Small intestine (tissue), 7 donors: ENCODE results near the gene MPC1L. TPM values are rescaled to one million over a fixed set of nuclear protein-coding genes. Genes with fewer than 3 reads are reported as not detected.

ENCODE experiments used
- DNase-seq, 2 donors: peaks; one replicate each; pipeline versions ENCODE4 v3.0.0 to v3.0.0-alpha.2; 2013
- FAIRE-seq: peaks from 2 replicates; lab custom pipeline; 2012; peaks lifted over from hg19 to GRCh38; lab: Jason Lieb, UNC
- H3K27ac ChIP-seq, 3 donors: one replicate each; pipeline ENCODE4 v1.5.1; 2013; ENCODE audit warnings: low read length in 2 of 3, mild to moderate bottlenecking in 2 of 3, control low read depth in 1 of 3, inconsistent platforms in 1 of 3, low read depth in 1 of 3, moderate library complexity in 1 of 3
- H3K27me3 ChIP-seq, 3 donors: one replicate each; pipeline ENCODE4 v1.6.1; 2013; ENCODE audit warnings: low read length in 3 of 3, inconsistent platforms in 1 of 3; ENCODE audit not compliant: control insufficient read depth in 3 of 3, insufficient read depth in 3 of 3
- H3K36me3 ChIP-seq, 3 donors: one replicate each; pipeline ENCODE4 v1.6.1; 2013; ENCODE audit warnings: low read length in 3 of 3, inconsistent platforms in 1 of 3, low read depth in 1 of 3, mild to moderate bottlenecking in 1 of 3, moderate library complexity in 1 of 3; ENCODE audit not compliant: control insufficient read depth in 3 of 3, insufficient read depth in 2 of 3
- H3K4me1 ChIP-seq, 3 donors: one replicate each; pipeline ENCODE4 v1.6.1; 2013; ENCODE audit warnings: low read length in 2 of 3, inconsistent platforms in 1 of 3, low read depth in 1 of 3, mild to moderate bottlenecking in 1 of 3, moderate library complexity in 1 of 3; ENCODE audit not compliant: control insufficient read depth in 3 of 3, insufficient read depth in 2 of 3
- H3K4me3 ChIP-seq, 3 donors: one replicate each; pipeline ENCODE4 v1.5.1; 2013; ENCODE audit warnings: low read length in 3 of 3, control low read depth in 1 of 3, inconsistent platforms in 1 of 3, low read depth in 1 of 3, mild to moderate bottlenecking in 1 of 3, moderate library complexity in 1 of 3
- H3K9me3 ChIP-seq, 2 donors: one replicate each; pipeline ENCODE4 v1.6.1; 2013; ENCODE audit warnings: low read depth in 1 of 2, low read length in 1 of 2; ENCODE audit not compliant: control insufficient read depth in 2 of 2, insufficient read depth in 1 of 2
- WGBS, 3 donors: extraction: QIAGEN DNeasy Blood & Tissue Kit; methylation state at CpG; one replicate each; pipeline ENCODE4 v1.1.7; 2013; 5-methylcytosine and 5-hydroxymethylcytosine counted together
- polyA plus RNA-seq, 4 donors: library from polyadenylated mRNA; stranded (reverse) in 3 of 4; unstranded in 1 of 4; fragments of 200-250 nt in 3 of 4; fragments of 120-200 nt in 1 of 4; gene quantifications; one replicate each; pipeline versions ENCODE4 v1.2.1 to v1.2.3, GENCODE V29; 2013
- donor health status: healthy with polysubstance abuse.
- donor health status: control.
- donor health status: control.
- donor health status: Bipolar disorder and iron deficiency.
- donor health status: healthy.

The MPC1L gene
- polyA plus RNA-seq, 4 donors = not detected

- H3K9me3 ChIP-seq = no peaks in the 10 kb centered on the region
- peaks cover 0 to 18% (median 0%) of the 10 kb centered on the region in 3 donors for H3K36me3 ChIP-seq
- peaks cover 0 to 15% (median 4%) of the 10 kb centered on the region in 3 donors for H3K4me1 ChIP-seq
- peak overlapping the region; percentile 32 to 92 (median 58) for H3K27ac ChIP-seq
- no peaks in the 10 kb centered on the region for H3K27me3 ChIP-seq
- 23 to 45% (median 31%) methylated on average over 5 of the region's 5 CpGs for WGBS, 3 donors
- peak; percentile 22 to 25 for DNase-seq
- H3K4me3 ChIP-seq = no peak overlapping the region
- FAIRE-seq = no peak
Observed at GRCh38 chrX:40644176-40644575, 20.9 kb downstream of the MPC1L start.

- no peak for FAIRE-seq
- peak; percentile 87 to 88 for DNase-seq
- WGBS, 3 donors = 0 to 8% (median 3%) methylated on average over 4 of the region's 4 CpGs
- Histone ChIP-seq H3K9me3 (no peaks in the 10 kb centered on the region), H3K27me3 (no peaks in the 10 kb centered on the region), H3K36me3 (peaks cover 0 to 18% (median 0%) of the 10 kb centered on the region in 3 donors), H3K27ac (peak overlapping the region; percentile 89 to 97 (median 92)), H3K4me1 (peaks cover 0 to 15% (median 4%) of the 10 kb centered on the region in 3 donors), H3K4me3 (peak overlapping the region; percentile 12 to 51 (median 24))
Observed at GRCh38 chrX:40644821-40645358, 21.7 kb downstream of the MPC1L start.

GRCh38 chrX:40646489-40647306, 23.5 kb downstream of the MPC1L start:
- Histone ChIP-seq H3K9me3 (no peaks in the 10 kb centered on the region), H3K4me3 (peak overlapping the region; percentile 80 to 96 (median 83)), H3K4me1 (peaks cover 0 to 15% (median 4%) of the 10 kb centered on the region in 3 donors), H3K27ac (peak overlapping the region; percentile 86 to 96 (median 90)), H3K36me3 (peaks cover 0 to 13% (median 0%) of the 10 kb centered on the region in 3 donors), H3K27me3 (no peaks in the 10 kb centered on the region)
- WGBS, 3 donors = 1 to 9% (median 2%) methylated on average over 23 to 33 of the region's 33 CpGs
- FAIRE-seq = no peak
- peak in 1 of 2 donors; percentile 31 for DNase-seq

- 2 to 4% (median 2%) methylated on average over 24 to 66 of the region's 66 CpGs for WGBS, 3 donors
- Histone ChIP-seq H3K36me3 (peaks cover 0 to 6% (median 0%) of the 10 kb centered on the region in 3 donors), H3K4me3 (peak within 1 kb of the TSS; percentile 80 to 96 (median 83)), H3K27me3 (no peaks in the 10 kb centered on the region), H3K4me1 (peaks cover 0 to 15% (median 4%) of the 10 kb centered on the region in 3 donors), H3K27ac (peak within 1 kb of the TSS; percentile 90 to 96 (median 91)), H3K9me3 (no peaks in the 10 kb centered on the region)
- DNase-seq (peak; percentile 88 to 94), FAIRE-seq (no peak)
Observed at GRCh38 chrX:40647307-40648197, 24.3 kb downstream of the MPC1L start, which contains the start of gene CXorf38. TSS of gene CXorf38 (minus strand) at chrX:40647561. CDS start at chrX:40647520, 41 bp downstream.

GRCh38 chrX:40651620-40652223, 28.5 kb downstream of the MPC1L start:
- no peak for FAIRE-seq
- Histone ChIP-seq H3K36me3 (peaks cover 3 to 9% (median 5%) of the 10 kb centered on the region in 3 donors), H3K4me1 (peaks cover 0 to 6% (median 0%) of the 10 kb centered on the region in 3 donors), H3K27ac (no peak overlapping the region), H3K27me3 (no peaks in the 10 kb centered on the region), H3K9me3 (no peaks in the 10 kb centered on the region), H3K4me3 (no peak overlapping the region)
- WGBS, 3 donors = 0 to 2% (median 1%) methylated on average over 3 of the region's 3 CpGs
- peak; percentile 66 to 68 for DNase-seq

- Histone ChIP-seq H3K9me3 (no peaks in the 10 kb centered on the region), H3K4me3 (no peak overlapping the region), H3K4me1 (peaks cover 0 to 6% (median 0%) of the 10 kb centered on the region in 3 donors), H3K27ac (no peak overlapping the region), H3K36me3 (peaks cover 3 to 15% (median 5%) of the 10 kb centered on the region in 3 donors), H3K27me3 (no peaks in the 10 kb centered on the region)
- 76 to 94% (median 91%) methylated on average over 1 of the region's 1 CpG for WGBS, 3 donors
- DNase-seq (no peak), FAIRE-seq (no peak)
Observed at GRCh38 chrX:40652664-40653063, 29.4 kb downstream of the MPC1L start.

GRCh38 chrX:40653535-40653934, 30.3 kb downstream of the MPC1L start:
- Histone ChIP-seq H3K27me3 (no peaks in the 10 kb centered on the region), H3K4me3 (no peak overlapping the region), H3K27ac (no peak overlapping the region), H3K36me3 (peaks cover 3 to 22% (median 5%) of the 10 kb centered on the region in 3 donors), H3K9me3 (no peaks in the 10 kb centered on the region), H3K4me1 (no peaks in the 10 kb centered on the region)
- 69 to 94% (median 93%) methylated on average over 2 of the region's 2 CpGs for WGBS, 3 donors
- FAIRE-seq = no peak
- DNase-seq = no peak
